Subcutaneous adipose tissue (tissue), 4 donors: Measurements from ENCODE around the gene ZACN. TPM values are rescaled to one million over a fixed set of nuclear protein-coding genes. Genes with fewer than 3 reads are reported as not detected.

Source experiments
- total RNA-seq, 4 donors: library from RNA; depleted of rRNA; stranded (reverse); fragments of >200 nt; gene quantifications; one replicate each; pipeline ENCODE4 v1.1.0, GENCODE V29; 2016
- TF ChIP-seq, protein P1 (sequence below): fragments of 450-650 bp; IDR thresholded peaks from one replicate; pipeline ENCODE4 v1.5.1; 2016; ENCODE audit warnings: low read depth, mild to moderate bottlenecking, control low read depth, antibody characterized with exemption, moderate library complexity

Gene ZACN
- total RNA-seq, 4 donors from 2014 or later = not detected

DNA sequence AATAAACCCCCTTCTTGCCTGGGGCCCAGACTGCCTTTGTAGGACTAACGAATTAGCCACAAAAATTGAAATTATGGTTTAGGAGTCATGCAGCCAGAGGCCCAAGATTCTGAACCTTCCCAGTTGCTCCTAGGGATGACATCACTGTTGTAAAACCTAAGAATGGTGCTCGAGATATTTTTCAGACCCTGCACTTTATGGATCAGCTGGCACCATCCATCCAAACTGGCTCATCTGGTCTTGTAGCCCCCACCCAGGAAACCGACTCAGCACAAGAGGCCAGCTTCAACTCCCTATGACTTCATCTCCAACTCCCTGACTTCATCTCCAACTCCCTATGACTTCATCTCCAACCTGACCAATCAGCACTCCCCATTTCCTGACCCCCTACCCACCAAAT, 40.9 kb upstream of the ZACN start:
- TF ChIP-seq, protein P1, sequence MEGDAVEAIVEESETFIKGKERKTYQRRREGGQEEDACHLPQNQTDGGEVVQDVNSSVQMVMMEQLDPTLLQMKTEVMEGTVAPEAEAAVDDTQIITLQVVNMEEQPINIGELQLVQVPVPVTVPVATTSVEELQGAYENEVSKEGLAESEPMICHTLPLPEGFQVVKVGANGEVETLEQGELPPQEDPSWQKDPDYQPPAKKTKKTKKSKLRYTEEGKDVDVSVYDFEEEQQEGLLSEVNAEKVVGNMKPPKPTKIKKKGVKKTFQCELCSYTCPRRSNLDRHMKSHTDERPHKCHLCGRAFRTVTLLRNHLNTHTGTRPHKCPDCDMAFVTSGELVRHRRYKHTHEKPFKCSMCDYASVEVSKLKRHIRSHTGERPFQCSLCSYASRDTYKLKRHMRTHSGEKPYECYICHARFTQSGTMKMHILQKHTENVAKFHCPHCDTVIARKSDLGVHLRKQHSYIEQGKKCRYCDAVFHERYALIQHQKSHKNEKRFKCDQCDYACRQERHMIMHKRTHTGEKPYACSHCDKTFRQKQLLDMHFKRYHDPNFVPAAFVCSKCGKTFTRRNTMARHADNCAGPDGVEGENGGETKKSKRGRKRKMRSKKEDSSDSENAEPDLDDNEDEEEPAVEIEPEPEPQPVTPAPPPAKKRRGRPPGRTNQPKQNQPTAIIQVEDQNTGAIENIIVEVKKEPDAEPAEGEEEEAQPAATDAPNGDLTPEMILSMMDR = no peak

DNA sequence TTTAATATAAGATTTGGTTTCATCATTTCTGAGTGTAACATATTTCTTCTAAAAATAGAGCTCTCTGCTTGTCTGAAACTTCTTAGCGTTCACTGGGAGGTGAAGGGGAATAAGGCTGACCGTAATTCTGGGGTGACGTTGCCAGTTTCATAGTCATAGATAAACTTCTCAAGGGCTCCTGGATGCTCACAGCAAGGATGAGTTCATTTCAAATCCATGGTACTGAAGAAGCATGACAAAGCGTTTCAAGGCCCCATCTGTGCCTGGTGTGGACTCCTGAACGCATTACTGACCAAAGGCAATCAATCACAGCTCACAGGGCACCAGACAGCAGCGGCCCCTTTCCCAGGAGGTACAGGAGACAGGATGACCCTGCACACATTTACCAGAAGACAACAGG, 39.9 kb upstream of the ZACN start:
- TF ChIP-seq, protein P1 = no peak

DNA sequence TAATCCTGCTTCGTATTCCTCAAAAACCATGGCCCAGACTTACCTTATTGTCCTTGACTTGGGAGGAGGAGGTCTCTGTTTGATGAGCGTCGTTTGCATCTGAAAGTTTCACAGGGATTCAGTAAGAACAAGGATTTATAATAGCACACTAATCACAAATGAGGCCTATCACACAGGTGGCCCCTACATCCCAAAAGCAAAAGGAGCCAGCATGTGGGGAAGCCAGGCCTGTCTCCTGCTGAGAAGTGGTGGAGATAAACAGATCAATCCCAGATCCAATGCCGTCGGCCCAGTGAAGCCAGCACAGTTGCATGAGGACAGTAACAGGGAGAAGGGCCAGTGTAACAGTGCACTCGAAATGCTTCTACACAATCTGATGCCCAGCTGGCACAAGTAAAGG, 38.6 kb upstream of the ZACN start:
- TF ChIP-seq, protein P1 = no peak

DNA sequence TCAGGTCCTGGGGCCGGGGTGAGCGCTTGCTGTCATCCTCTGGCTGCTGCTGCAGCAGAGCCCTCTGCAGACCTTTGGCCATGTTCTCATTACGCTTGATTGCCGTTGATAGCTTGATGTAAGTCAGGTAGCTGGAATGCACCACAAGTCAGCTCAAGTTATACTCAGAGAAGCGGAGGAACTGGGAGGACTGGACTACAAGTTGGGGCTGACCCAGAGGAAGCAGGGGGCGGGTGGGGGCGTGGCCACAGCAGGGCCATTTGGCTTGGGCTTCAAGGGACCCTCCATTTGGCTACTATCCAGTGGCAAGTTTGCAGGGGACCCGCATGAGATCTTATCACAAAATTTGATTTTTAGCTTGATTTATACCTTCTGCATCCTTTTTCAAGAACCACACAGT, 32.9 kb upstream of the ZACN start:
- TF ChIP-seq, protein P1 = no peak

DNA sequence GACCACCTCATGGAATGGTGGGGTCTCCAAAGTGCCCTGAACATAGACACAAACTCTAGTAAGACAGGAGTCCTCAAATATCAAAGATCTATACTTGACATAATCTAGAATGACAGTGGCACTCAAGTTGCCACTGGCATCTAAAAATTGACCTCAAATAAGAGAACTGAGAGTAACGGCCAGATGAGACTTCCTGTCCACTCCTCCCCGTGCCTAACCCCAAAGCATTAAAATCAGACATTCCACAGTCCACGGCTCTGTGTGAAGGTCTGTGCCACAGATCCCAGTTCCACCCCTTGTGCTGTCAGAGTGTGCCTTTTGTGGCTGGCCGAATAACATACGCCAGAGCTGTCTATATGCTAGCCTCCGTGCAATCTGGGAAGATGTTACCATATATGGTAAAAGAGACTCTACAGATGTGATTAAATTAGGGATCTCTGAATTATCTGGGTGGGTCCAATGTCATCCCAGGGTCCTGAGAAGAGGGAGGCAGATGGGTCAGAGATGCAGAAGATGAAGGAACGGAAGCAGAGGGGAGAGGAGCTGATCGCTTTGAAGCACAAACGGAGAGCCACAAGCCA, 30.9 kb upstream of the ZACN start:
- TF ChIP-seq, protein P1 = no peak

DNA sequence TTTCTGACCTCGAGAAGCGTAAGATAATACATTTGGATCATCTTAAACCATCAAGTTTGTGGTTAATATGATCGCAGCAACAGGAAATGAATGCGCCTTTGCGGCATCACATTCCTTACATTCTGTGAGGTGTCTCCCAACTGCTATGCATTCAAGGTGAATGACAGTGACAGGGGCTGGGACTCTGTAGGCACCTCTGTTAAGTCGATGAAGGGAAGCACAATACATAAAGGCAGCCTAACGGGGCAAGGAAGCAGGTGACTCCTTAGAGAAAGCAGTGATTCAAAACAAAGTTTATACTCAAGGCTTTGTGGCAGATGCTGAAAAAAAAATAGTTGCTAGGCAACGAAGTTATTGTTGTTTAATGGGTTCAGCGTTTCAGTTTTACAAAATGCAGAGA, 30.3 kb upstream of the ZACN start:
- TF ChIP-seq, protein P1 = no peak

DNA sequence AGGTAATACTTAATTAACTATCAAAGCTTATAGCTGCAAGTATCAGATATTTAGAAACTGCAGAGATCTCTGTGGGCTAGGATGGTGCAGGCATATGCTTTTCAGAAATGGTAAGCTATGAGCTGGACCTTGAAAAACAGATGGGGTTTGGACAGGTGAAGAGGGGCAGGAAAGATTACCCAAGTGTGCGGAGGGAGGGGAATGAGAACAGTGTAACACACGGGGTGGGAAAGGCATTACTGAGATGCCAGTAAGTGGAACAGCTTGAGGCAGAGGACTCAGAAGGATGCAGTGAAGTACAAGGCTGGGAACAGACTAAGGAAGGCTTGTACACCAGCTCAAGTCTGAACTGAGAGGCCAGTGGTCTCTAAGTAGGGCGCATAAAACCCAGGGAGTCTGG, 29.7 kb upstream of the ZACN start:
- TF ChIP-seq, protein P1 = no peak
